K562 treated with DMSO at 1 percent for 48 hours (cell line): ENCODE results near the gene GNA15. TPM values are rescaled to one million over a fixed set of nuclear protein-coding genes. Genes with fewer than 3 reads are reported as not detected.

Source experiments
- total RNA-seq: library from RNA; unstranded; fragments of 300-600 nt; gene quantifications from 2 replicates; pipeline ENCODE4 v1.2.3, GENCODE V29; 2022; ENCODE audit warnings: low replicate concordance; ENCODE audit errors: extremely low read depth

The GNA15 gene
- total RNA-seq = not detected in 2 replicates

GRCh38 chr19:3135961-3136683, at the start of gene GNA15:
TSS of gene GNA15 (plus strand) at chr19:3136033. CDS start at chr19:3136451, 418 bp downstream.

GRCh38 chr19:3178377-3178972, 42.6 kb downstream of the GNA15 start, which contains the start of gene S1PR4:
TSS of gene S1PR4 (plus strand) at chr19:3178769. CDS start at chr19:3178793, 24 bp downstream.

GRCh38 chr19:3185461-3186159, 49.8 kb downstream of the GNA15 start, which contains the start of gene NCLN:
TSS of gene NCLN (plus strand) at chr19:3185930. CDS start at chr19:3186031, 101 bp downstream.

Other genes starting within 250 kb of the GNA15 start
- gene ZNF57, start 235.1 kb upstream of the GNA15 start, total RNA-seq = not detected in 2 replicates
- not detected in 2 replicates for gene ZNF77, start 191.1 kb upstream of the GNA15 start, total RNA-seq
- not detected in 2 replicates for gene TLE6, start 158.5 kb upstream of the GNA15 start, total RNA-seq
- gene TLE2, start 106.8 kb upstream of the GNA15 start, total RNA-seq = not detected in 2 replicates
- 269 TPM in 1 of 2 replicates, not detected in the other for gene TLE5, start 73.5 kb upstream of the GNA15 start, total RNA-seq
- gene GNA11, start 41.7 kb upstream of the GNA15 start, total RNA-seq = not detected in 2 replicates
- not detected in 2 replicates for gene S1PR4, start 42.7 kb downstream of the GNA15 start, total RNA-seq
- gene NCLN, start 49.9 kb downstream of the GNA15 start, total RNA-seq = not detected in 2 replicates
- not detected in 2 replicates for gene CELF5, start 88.6 kb downstream of the GNA15 start, total RNA-seq
- not detected in 2 replicates for gene NFIC, start 230.6 kb downstream of the GNA15 start, total RNA-seq